ENCODE results near the gene MEIOC. TPM values are rescaled to one million over a fixed set of nuclear protein-coding genes. Genes with fewer than 3 reads are reported as not detected.

The MEIOC gene
- total and polyA plus RNA-seq, 2 of the 8 experiments (the other 6 are each of a cell fraction or from before 2014, with no cell fraction given) = 4.2 to 4.8 TPM

DNA sequence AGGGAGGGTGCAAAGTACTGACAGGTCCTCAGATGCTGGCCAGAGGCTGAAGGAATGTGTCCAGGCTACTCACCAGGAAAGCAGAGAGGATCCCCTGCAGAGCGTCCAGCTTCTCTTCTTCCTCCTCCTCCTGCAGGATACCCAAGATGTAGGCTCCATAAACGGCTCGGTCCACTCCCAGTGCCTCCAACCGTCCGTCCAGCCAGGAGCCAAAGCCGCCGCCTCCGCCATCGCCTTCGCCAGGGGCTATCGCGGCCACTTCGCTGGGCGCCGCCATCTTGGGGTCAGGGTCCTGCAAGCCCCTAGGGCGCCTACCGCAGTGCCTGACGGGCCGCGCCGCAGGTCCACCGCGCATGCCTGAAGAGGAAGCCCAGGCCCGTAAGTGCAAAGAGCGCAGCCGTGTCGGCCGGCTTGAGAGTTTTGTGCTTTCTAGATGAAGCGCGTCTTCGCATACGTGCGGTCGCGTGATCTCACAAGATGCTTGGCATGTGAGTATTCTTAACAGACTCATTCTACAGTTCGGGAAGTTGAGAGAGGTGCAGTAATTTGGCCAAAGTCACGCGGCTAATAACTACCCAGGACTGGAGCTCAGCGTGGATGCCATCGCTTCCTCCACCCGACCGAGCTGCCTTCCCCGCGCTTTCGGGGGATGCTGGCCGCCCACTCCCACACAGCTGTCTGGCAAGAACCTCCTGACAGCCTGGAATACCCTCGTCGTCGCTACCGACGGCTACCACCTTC, 33.4 kb downstream of the MEIOC start, which contains the start of gene CCDC43:
Gene CCDC43, minus strand, starts transcription at position 300 of the 741 bp plus-strand sequence. Its CDS starts 23 bp downstream, at position 277.
- peak within 1 kb of the TSS; percentile 94 for H3K4ac ChIP-seq (replicated peaks; ENCODE audit: insufficient read length, low read depth, low read length)
- H3K18ac ChIP-seq (ENCODE audit: extremely low read depth, low read length) = peak within 1 kb of the TSS; percentile 96
- H3K23me2 ChIP-seq (ENCODE audit: low read depth, low read length) = peaks cover 8% of the 10 kb centered on the region
- no peaks in the 10 kb centered on the region; a peak in 1 of 7 replicates for H3K4me1 ChIP-seq (replicated peaks in 1 of 4; ENCODE audit: control insufficient read depth in 3 of 4, insufficient read depth in 4 of 4, low read length in 3 of 4)
- H3K79me1 ChIP-seq (ENCODE audit: low read depth, low read length) = no peaks in the 10 kb centered on the region
- peak within 1 kb of the TSS; percentile 92 for H3K27ac ChIP-seq (ENCODE audit: low read depth, low read length)
- H2BK15ac ChIP-seq (ENCODE audit: low read length) = peak within 1 kb of the TSS; percentile 83; the same call in 1 of the 2 replicates
- H3K36me3 ChIP-seq (ENCODE audit: control insufficient read depth in 2 of 4, insufficient read depth in 4 of 4, low read length in 3 of 4) = no peaks in the 10 kb centered on the region; a peak in 2 of 8 replicates
- WGBS, 2 experiments (ENCODE audit: extremely low coverage in 1 of 2, insufficient coverage in 1 of 2, insufficient read length in 1 of 2, insufficient replicate concordance in 2 of 2, low coverage in 1 of 2, low lambda C conversion rate in 2 of 2, missing lambda C conversion rate in 1 of 2) = 1% methylated on average over 51 of the region's 51 CpGs; no CpG with 5 or more reads in 1 of the 2 experiments
- DNase-seq (ENCODE audit: low read depth in 1 of 2, low spot score in 2 of 2) (peak; percentile 75 to 97), FAIRE-seq (no peak)
- peak within 1 kb of the TSS; percentile 36 for H3K56ac ChIP-seq (replicated peaks; ENCODE audit: insufficient read length, low read depth, low read length)
- no peak within 1 kb of the TSS for H2BK20ac ChIP-seq (ENCODE audit: low read length)
- H2BK12ac ChIP-seq (ENCODE audit: low read depth, low read length) = peak within 1 kb of the TSS; percentile 97
- H3K4me3 ChIP-seq (ENCODE audit: extremely low read depth in 1 of 4, insufficient read depth in 2 of 4, low read depth in 3 of 4, low read length in 4 of 4) = peak within 1 kb of the TSS; percentile 97 to 100 (median 98)
- H4K91ac ChIP-seq (replicated peaks; ENCODE audit: insufficient read length, low read length) = peak within 1 kb of the TSS; percentile 45
- peak within 1 kb of the TSS; percentile 74 to 98 (median 92) for H3K9ac ChIP-seq (replicated peaks in 1 of 4; ENCODE audit: extremely low read depth in 1 of 4, low read depth in 3 of 4, low read length in 3 of 4)
- no peaks in the 10 kb centered on the region for H3K9me3 ChIP-seq (ENCODE audit: insufficient read depth in 2 of 2, low read depth in 1 of 2, low read length in 1 of 2)
- CTCF ChIA-PET (ENCODE audit: partially characterized antibody) = interaction anchor here (0.9 to 2.7 kb wide), 6 partner anchors 7 to 328 kb away, joined by 3 to 13 read pairs (median 4); no protein-coding TSS in a partner anchor
- H2BK5ac ChIP-seq (ENCODE audit: low read depth, low read length) = peak within 1 kb of the TSS; percentile 88
- H3K23ac ChIP-seq (ENCODE audit: insufficient read length) = no peak within 1 kb of the TSS
- peak within 1 kb of the TSS; percentile 84 to 95 for H3K4me2 ChIP-seq (ENCODE audit: insufficient read depth in 1 of 2, low read depth in 2 of 2, low read length in 2 of 2)
- H4K20me1 ChIP-seq (replicated peaks in 1 of 2; ENCODE audit: control insufficient read depth in 1 of 2, insufficient read depth in 2 of 2, low read length in 2 of 2) = no peaks in the 10 kb centered on the region
- H2AFZ ChIP-seq (ENCODE audit: low read length) = peak within 1 kb of the TSS; percentile 98
- H2AK5ac ChIP-seq (ENCODE audit: low read depth, low read length) = no peak within 1 kb of the TSS
- H3K14ac ChIP-seq (ENCODE audit: insufficient read length) = no peak within 1 kb of the TSS
- peak within 1 kb of the TSS; percentile 31 for H4K5ac ChIP-seq (ENCODE audit: insufficient read length, low read depth, low read length)
- peaks cover 0 to 21% of the 10 kb centered on the region in 2 experiments; a peak in 2 of 4 replicates for H3K79me2 ChIP-seq (ENCODE audit: control insufficient read depth in 1 of 2, insufficient read depth in 2 of 2, low read length in 2 of 2)
- H2BK120ac ChIP-seq (replicated peaks; ENCODE audit: low read depth, low read length) = no peak within 1 kb of the TSS
- peak within 1 kb of the TSS; percentile 98 for H4K8ac ChIP-seq (ENCODE audit: extremely low read depth, insufficient read depth, low read length)
- POLR2A ChIA-PET (ENCODE audit: partially characterized antibody) = interaction anchor here (0.7 to 3.7 kb wide), 15 partner anchors 9 to 186 kb away, joined by 3 to 13 read pairs (median 4); partner anchors contain the start of genes DBF4B, GPATCH8 and MEIOC
- no peaks in the 10 kb centered on the region for H3K27me3 ChIP-seq (replicated peaks in 1 of 4; ENCODE audit: control insufficient read depth in 3 of 4, extremely low read depth in 1 of 4, insufficient read depth in 3 of 4, low read length in 3 of 4)
- TF ChIP-seq TBP (IDR thresholded peaks at IDR 0.05; ENCODE audit: low read depth, low read length) = peak; percentile 93
- peak; percentile 86 for TF ChIP-seq ASH2L (IDR thresholded peaks at IDR 0.05; ENCODE audit: low read length)
- TF ChIP-seq, protein P1, sequence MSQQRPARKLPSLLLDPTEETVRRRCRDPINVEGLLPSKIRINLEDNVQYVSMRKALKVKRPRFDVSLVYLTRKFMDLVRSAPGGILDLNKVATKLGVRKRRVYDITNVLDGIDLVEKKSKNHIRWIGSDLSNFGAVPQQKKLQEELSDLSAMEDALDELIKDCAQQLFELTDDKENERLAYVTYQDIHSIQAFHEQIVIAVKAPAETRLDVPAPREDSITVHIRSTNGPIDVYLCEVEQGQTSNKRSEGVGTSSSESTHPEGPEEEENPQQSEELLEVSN (IDR thresholded peaks at IDR 0.05) = peak; percentile 23; the same call in 1 of the 2 replicates
- TF ChIP-seq, protein P2, sequence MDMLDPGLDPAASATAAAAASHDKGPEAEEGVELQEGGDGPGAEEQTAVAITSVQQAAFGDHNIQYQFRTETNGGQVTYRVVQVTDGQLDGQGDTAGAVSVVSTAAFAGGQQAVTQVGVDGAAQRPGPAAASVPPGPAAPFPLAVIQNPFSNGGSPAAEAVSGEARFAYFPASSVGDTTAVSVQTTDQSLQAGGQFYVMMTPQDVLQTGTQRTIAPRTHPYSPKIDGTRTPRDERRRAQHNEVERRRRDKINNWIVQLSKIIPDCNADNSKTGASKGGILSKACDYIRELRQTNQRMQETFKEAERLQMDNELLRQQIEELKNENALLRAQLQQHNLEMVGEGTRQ (IDR thresholded peaks at IDR 0.05; ENCODE audit: low read length) = peak; percentile 17; the same call in 1 of the 2 replicates
- TF ChIP-seq SP1 (IDR thresholded peaks at IDR 0.05; ENCODE audit: low read depth, low read length) = no peak
- peak; percentile 99 for TF ChIP-seq YY1 (IDR thresholded peaks at IDR 0.05; ENCODE audit: low read depth, low read length)
- TF ChIP-seq FOSL1 (IDR thresholded peaks at IDR 0.05; ENCODE audit: insufficient read depth, low read depth, low read length) = peak; percentile 55; the same call in 1 of the 2 replicates
- TF ChIP-seq TAF7 (optimal IDR thresholded peaks at IDR 0.05; ENCODE audit: borderline replicate concordance, low read depth, low read length) = peak; percentile 97
- TF ChIP-seq EP300 (IDR thresholded peaks at IDR 0.05; ENCODE audit: borderline replicate concordance in 1 of 2, low read depth in 2 of 2, low read length in 2 of 2) = 0 out of 3 replicates have a peak, but pooled peaks of 1 of the 2 experiments have one; percentile 12
- TF ChIP-seq CREB1 (IDR thresholded peaks at IDR 0.05) = no peak

Measured in H1 (cell line).